UCSD-AML1 (cell line): Measurements from ENCODE around the gene OXNAD1.

ENCODE experiments used
- DNase-seq: peaks from one replicate; lab custom pipeline; 2025; ENCODE audit not compliant: unreplicated experiment; lab: John Stamatoyannopoulos, UW

Gene OXNAD1

GRCh38 chr3:16264708-16265454 is at the start of gene OXNAD1, which contains the start of gene DPH3:
Gene OXNAD1, plus strand, starts transcription at chr3:16265212. Its CDS starts 5,741 bp downstream, at chr3:16270953.
Gene DPH3, minus strand, starts transcription at chr3:16264943. Its CDS starts 67 bp downstream, at chr3:16264876.
- peak; percentile 99 for DNase-seq

GRCh38 chr3:16216373-16216935 is 48.6 kb upstream of the OXNAD1 start:
- no peak for DNase-seq

GRCh38 chr3:16219777-16220176 is 45.2 kb upstream of the OXNAD1 start:
- no peak for DNase-seq

- no peak for DNase-seq
Observed at GRCh38 chr3:16221990-16222389, 43.0 kb upstream of the OXNAD1 start.

- no peak for DNase-seq
Observed at GRCh38 chr3:16222547-16222946, 42.5 kb upstream of the OXNAD1 start.

GRCh38 chr3:16224325-16224724 is 40.7 kb upstream of the OXNAD1 start:
- no peak for DNase-seq

- no peak for DNase-seq
Observed at GRCh38 chr3:16227566-16227965, 37.4 kb upstream of the OXNAD1 start.

- no peak for DNase-seq
Observed at GRCh38 chr3:16229681-16230080, 35.3 kb upstream of the OXNAD1 start.

GRCh38 chr3:16231983-16232382 is 33.0 kb upstream of the OXNAD1 start:
- DNase-seq = no peak

GRCh38 chr3:16233806-16234205 is 31.2 kb upstream of the OXNAD1 start:
- DNase-seq = no peak

GRCh38 chr3:16234281-16234680 is 30.7 kb upstream of the OXNAD1 start:
- no peak for DNase-seq

- no peak for DNase-seq
Observed at GRCh38 chr3:16236030-16236639, 28.9 kb upstream of the OXNAD1 start.

- DNase-seq = no peak
Observed at GRCh38 chr3:16236856-16237393, 28.1 kb upstream of the OXNAD1 start.

GRCh38 chr3:16239086-16239770 is 25.8 kb upstream of the OXNAD1 start:
- DNase-seq = no peak

- no peak for DNase-seq
Observed at GRCh38 chr3:16239780-16240179, 25.2 kb upstream of the OXNAD1 start.

- no peak for DNase-seq
Observed at GRCh38 chr3:16240229-16241023, 24.6 kb upstream of the OXNAD1 start.

GRCh38 chr3:16241225-16241624 is 23.8 kb upstream of the OXNAD1 start:
- no peak for DNase-seq

GRCh38 chr3:16242177-16242576 is 22.8 kb upstream of the OXNAD1 start:
- no peak for DNase-seq

- no peak for DNase-seq
Observed at GRCh38 chr3:16243706-16244490, 21.1 kb upstream of the OXNAD1 start.

GRCh38 chr3:16245609-16246008 is 19.4 kb upstream of the OXNAD1 start:
- DNase-seq = no peak
